ENCODE data around the gene CFAP299. TPM values are rescaled to one million over a fixed set of nuclear protein-coding genes. Genes with fewer than 3 reads are reported as not detected.

CFAP299 gene
- total RNA-seq, 1 donor from 2014 or later: not detected

DNA sequence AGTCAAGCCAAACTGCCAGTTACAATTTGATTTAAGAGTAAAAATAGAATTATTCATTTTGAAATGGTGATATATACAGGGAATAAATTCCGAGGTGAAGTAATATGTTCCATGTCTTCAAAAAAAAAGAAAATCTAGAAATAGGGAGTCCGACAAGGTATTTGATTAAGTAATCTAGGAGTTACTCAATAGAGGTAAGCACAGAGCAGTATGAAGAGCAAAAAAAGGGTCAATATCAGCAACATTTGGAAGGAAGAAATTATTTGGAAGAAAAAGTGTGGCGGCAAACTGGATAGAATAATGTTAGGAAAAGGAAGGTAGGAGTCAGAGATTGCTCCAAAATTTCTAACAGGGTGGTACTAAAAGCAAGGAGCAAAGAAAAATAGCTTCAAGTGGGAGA is 581.2 kb downstream of the CFAP299 start:
- DNase-seq (ENCODE audit: low read depth in 2 of 2): no peak

DNA sequence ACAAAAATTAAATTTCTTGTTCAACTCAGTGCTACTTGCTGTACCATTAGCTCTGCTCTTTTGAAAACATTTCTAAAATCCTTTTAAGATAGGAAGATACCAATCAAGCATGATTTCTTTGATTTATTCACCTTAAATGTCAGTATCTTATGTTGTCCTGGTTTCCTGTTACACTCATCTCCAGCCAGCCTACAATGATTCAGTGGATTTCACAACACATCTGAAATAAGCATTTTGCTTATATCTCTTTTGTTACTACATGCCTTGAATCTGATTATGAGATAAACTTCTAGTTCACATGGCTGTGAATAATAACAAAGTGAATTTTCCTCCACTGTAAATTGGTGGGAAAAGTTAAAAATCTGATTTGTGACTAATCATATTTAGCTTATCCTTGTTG is 582.5 kb downstream of the CFAP299 start:
- no peak for DNase-seq (ENCODE audit: low read depth in 2 of 2)

DNA sequence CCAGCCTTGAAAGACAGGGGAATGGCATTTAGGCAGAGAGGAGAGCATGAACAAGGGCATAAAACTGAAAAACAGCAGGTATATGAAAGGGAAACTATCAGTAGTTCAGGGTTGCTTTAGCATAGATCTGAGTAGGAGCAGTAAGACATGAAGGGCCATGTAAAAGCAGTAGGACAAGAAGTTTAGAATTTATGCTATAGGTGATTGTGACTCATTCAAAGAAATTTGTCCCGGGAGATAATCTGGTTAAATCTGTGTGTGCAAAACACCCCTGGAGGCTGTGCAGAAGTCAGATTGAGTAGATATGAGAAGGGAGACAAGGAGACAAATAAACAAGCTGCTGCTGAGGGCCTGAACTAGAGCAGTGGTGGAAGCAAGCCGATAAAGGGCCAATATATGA is 585.9 kb downstream of the CFAP299 start:
- no peak for DNase-seq (ENCODE audit: low read depth in 2 of 2)

DNA sequence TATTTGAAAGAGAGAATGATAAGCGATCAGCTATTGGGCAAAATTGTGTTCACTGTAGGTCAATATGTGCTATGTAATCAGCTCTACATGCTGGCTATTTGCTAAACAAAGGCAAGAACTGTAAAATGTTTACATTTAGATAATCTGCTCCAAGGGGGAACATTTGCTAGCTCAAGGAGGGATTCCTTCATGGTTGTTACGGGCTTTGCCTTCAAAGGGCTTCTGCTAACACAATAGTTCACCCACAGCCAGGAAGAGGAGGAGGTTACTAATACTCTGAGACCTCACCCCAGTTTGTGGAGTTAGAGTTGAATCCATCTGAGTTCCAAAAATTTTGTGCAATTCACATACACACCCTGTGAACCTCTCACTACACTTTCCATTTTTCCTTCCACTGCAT is 587.4 kb downstream of the CFAP299 start:
- DNase-seq (ENCODE audit: low read depth in 2 of 2): no peak

DNA sequence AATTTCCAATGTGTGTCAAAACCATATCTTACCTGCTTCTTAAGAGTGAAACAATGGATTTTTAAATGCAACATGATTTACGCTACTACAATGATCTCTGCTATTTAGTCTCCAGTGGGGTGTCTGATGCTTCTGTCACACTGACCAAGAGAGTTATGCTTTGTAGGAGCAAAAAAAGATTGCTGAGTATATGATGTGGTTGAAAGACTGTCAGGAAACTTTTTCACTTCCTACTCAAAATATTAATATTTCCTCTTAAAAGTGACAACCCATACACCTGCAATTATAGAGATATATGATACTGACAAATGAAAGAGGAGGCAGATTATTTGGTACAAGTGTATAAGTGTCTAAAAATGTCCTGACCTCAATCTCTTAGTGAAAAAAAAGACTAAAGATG is 589.8 kb downstream of the CFAP299 start:
- no peak for DNase-seq (ENCODE audit: low read depth in 2 of 2)

DNA sequence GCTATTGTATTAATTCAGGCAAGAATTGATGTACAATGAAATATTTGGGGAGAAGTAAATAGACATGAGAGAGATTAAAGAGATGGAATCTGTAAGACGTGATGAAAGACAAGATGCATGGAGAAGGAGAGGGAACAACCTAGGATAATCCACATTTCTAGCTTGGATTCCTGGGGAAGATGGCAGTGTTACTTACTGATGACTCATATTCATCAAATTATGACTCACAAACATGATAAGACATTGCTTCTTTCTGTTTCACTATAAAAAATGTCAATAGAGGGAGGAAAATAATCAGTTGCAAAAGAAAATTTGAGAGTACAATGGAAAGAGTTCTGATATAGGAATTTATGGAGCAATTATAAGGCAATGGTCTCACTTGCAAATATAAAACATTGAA is 590.9 kb downstream of the CFAP299 start:
- DNase-seq (ENCODE audit: low read depth in 2 of 2): no peak

DNA sequence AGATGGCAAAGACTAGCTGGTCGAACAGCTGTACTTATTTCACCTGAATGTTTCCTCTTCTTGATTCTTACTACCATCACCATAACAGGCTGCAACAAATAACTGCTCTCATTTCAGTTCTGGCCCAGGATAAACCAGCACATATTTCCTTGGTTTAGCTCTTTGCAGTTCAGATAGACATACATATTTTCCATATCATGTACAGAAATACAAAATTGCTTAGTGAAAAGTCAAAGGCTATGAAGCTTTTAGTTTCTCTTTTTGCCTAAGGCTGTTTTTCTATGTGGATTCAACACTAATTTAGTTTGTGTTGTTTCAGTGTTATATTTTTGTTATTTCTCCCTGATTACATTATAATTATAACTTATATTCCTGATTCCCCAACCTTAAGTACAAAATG is 591.4 kb downstream of the CFAP299 start:
- no peak for DNase-seq (ENCODE audit: low read depth in 2 of 2)

DNA sequence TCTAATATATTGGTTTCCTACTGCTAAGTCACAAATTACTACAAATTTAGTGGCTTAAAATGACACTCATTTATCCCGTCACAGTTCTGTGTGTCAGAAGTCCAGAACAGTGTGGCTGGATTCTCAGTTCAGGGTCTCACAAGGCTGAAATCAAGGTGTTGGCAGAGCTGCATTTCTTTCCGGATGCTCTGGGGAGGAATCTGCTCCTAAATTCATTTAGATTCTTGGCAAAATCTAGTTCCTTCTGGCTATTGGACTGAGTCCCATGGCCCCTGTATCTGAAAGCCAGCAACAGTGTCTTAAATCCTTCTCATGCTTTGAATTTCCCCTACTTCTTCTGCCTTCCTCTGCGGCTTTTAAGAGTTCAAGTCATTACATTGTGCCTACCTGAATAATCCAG is 591.9 kb downstream of the CFAP299 start:
- DNase-seq (ENCODE audit: low read depth in 2 of 2): no peak

DNA sequence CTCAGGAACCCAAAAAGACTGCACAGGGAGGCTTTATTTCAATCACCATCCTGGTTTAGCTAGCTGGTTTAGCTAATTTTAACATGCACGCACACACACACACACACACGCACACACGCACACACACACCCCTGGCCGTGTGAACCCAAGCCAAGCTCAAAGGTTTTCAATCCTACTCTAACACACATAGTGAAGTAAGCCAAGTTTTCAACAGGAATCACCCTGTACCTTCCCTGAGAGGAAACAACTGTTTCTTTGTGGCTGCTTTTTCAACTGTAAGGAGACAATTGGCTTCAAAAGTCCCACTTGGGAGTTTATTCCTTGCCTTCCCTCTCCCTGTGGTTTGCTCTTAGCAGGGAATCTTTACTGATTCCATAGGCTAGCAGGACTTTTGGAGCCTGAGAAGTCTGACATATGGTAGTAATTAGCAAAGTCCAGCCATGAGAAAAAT is 596.1 kb downstream of the CFAP299 start:
- no peak for DNase-seq (ENCODE audit: low read depth in 2 of 2)

DNA sequence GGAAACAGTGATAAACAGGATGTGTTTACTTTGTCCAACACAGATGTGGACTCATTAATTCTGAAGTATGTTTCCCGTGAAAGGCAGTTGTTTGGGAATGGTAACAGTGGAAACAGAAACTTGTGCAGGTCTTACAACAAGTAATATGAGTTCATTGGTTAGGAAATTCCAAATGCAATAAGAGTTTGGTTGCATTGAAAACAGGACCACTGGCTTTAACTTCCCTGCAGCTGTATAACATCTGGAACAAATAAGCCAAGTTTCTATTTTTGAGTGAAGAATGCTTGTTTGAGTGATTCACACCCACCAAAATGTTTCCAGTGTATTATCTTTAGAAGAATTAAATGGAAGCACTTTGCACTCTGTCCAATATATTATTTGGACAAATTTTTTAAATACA is 612.6 kb downstream of the CFAP299 start:
- no peak for DNase-seq (ENCODE audit: low read depth in 2 of 2)

DNA sequence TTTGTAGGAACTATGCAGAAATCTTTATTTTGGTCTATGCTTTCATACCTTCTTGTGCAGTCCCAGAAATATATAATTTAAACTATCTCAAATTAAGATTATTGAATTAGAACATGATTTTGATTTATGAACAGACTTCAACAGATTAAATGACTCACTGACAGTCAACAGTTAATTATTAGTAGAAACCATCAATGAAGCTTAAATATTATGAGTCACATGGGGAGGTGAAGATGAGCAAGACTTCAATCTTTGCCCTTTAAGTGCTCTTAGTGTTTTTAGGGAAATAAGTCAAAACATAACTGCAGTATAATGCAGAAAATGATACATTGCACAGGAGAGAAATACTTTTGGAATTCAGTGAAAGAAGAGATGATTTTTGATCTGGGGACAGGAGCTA is 613.5 kb downstream of the CFAP299 start:
- no peak for DNase-seq (ENCODE audit: low read depth in 2 of 2)

DNA sequence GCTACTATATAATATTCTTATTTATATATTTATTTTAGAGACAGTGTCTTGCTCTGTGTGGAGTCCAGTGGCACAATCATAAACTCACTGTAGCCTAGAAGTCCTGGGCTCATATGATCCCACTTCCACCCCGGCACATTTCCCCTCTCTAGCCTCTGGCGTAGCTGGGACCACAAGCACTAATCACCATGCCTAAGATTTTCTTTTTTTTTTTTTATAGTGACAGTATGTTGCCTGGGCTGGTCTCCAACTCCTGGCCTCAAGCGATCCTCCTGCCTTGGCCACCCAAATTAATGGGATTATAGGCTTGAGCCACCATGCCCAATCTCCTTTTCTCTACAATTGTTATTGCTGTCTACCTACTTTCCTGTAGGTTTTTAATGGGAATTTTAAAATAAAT is 620.9 kb downstream of the CFAP299 start:
- DNase-seq (ENCODE audit: low read depth in 2 of 2): no peak

DNA sequence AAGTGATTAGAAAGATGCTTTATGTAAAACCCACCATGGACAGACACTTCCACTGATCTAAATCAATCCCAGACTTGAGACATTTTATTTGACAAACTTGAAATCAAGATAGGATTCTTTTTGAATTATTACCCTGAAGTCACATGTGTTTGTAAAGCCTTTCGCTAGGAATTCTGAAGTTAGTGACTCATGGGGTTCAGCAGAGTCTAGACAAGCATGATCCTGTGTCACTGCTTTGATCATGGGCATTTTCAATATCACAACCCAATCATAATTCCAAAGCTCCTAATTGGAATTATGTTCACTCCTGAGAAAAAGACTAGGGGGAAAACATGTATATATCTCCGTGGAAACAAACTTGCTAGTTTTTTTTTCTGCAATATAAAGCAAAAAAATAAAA is 627.5 kb downstream of the CFAP299 start:
- no peak for DNase-seq (ENCODE audit: low read depth in 2 of 2)

DNA sequence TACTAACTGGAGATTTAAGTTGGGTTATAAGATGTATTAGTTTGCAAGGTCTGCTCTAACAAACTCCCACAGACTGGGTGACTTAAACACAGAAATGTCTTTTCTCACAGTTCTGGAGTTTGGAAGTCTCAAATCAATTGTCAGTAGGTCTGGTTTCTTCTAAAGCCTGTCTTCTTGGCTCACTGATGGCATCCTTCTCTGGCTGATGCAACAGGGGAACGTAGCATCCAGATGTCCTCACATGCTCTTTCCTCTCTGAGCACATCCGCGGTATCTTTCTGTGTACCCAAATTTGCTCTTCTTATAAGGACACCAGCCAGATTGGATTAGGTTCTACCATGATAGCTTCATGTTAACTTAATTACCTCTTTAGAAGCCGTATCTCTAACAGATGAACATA is 631.8 kb downstream of the CFAP299 start:
- DNase-seq (ENCODE audit: low read depth in 2 of 2): no peak

DNA sequence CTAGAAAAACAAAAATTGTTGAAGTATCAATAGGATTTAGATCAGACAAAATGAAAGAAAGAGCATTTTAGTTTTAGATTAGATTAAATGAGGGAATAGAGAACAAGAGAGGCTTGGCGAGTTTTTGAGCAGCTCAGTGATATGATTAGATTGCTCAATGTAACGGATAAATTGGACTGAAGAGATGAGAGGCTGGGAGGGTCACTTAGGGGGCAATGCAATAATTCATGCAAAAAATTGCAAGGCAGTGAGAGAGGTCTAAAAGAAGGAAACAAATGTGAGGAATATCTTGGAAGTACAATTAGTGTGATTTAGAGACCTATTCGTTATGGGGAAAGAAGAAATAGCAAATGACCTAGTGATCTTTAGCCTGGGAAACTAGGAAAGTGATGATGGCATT is 644.7 kb downstream of the CFAP299 start:
- DNase-seq (ENCODE audit: low read depth in 2 of 2): no peak

DNA sequence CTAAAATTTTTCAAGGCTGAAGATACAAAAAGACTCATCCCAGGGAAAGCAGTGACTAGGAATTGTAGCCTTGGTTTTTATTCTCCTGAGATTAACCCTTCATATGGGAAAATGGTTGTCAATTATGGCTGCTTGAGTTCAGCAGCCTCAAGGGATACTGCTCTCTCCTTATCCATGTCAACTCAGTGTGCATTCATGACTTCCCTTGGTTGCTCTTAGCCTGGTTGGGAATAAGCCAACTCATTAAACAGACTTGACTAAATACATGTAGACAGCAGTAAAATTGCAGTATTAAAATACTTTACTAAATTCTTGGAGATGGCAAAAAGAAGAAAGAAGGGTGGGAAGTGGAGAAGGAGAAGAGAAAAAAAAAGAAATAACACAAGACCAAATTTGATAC is 650.5 kb downstream of the CFAP299 start:
- DNase-seq (ENCODE audit: low read depth in 2 of 2): no peak

DNA sequence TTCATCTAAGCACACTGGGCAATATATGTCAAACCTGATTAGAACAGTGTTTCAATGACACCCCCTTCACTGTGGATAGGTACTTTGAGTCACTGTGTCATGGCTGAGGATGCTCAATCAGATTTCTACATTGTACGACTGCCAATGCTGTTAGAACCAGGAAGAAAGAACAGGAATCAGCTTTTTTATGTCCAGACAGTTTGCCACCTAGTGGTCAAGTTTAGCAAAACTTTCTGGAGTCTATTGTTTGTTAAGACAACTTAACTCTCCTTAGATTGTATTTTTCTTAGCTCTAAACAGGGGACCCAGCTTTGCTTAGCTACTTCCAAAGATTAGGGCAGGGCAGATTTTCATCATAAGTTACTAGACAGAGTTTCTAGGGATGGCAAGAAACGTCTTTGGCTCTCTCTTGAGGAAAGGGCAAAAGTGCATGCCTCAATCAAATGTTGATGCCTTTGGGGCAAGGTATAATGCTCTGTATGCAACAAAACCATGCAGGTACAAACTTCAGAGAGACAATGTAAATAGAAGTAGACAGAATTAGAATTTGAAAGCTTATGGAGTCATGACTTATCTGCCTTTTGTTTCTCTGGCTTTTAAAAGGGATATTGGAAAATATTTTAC is 654.5 kb downstream of the CFAP299 start:
- peak; percentile 16 to 59 for DNase-seq (ENCODE audit: low read depth in 2 of 2)

DNA sequence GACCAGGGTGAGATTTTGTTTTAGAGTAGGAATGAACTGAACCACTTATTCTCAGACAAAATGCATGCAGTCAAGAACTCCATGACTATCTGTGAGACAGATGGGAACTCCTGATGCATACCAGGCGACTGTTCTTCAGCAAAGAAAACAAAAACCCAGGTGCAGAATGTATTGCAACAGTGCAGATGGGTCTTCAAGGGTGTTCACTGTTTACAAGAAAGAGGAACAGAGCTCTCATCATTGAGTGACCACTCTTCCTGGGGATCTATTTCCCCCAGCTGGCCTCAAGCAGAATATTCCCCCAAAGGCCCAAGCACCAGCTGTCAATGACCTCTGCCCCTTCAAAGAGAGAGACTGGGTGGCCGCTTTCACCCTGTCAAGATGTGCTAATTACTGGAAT is 655.3 kb downstream of the CFAP299 start:
- DNase-seq (ENCODE audit: low read depth in 2 of 2): no peak

DNA sequence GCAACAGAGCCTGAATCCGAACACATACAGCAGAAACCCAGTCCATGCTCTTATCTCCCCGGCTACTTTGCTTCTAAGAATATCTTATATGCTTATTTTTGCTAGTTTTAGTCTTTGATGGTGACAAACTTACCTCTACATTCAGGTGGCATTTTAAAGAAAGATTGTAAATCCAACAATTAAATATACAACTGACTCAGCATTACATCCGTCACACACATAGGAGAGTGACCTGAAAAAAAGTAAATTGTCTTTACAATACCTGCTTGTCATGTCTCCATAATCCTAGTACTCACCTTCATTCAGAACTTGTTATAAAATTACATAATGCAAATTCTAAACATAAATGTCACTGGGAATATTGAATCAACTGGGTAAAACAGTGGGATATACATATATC is 664.4 kb downstream of the CFAP299 start:
- DNase-seq (ENCODE audit: low read depth in 2 of 2): no peak

DNA sequence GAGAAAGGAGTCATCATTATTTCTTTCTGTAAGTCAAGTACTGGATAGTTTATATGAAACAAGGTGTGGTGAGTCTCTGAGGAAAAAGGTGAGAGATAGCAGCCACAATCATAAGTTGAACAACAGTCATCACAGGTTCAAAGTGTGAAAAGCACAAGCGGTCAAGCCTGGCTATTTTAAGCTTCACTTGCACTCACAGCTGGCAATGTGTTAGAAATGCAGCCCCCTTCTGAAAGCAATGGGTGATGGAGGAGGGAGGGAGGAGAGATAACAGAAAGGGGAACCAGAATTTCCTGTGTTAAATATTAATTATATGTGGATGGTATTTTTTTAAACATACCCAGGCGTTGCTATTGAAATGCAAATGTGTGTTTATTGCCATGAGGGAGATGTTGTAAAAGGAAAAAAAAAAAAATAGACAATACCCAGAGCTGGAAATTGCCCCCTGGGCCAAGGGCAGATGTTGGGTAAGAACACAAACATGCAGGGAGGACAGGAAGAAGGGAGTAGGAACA is 668.1 kb downstream of the CFAP299 start:
- no peak for DNase-seq (ENCODE audit: low read depth in 2 of 2)

DNA sequence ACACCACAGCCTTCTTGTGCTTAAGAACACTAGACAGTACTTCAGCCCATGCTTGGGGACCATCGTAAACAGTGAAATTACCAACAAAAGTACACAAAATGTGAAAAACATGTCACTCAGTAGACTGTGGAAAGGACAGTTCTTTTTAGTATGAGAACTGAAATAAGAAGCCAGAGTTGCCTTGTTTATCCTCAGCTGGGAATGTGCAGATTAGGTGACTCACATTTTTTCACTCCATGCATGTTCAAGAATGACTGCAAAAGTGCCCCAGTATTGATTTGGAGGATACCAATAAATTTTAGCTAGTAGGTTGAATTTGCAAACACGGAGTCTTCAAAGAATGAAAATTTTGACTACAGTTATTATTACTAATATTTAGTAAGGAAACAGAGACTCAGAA is 671.9 kb downstream of the CFAP299 start:
- no peak for DNase-seq (ENCODE audit: low read depth in 2 of 2)

Data from dermis microvascular lymphatic vessel endothelial cell (primary cell).